ENCODE results near the gene SSX2IP. TPM values are rescaled to one million over a fixed set of nuclear protein-coding genes. Genes with fewer than 3 reads are reported as not detected.

The SSX2IP gene
- total and polyA plus RNA-seq, 9 of the 15 experiments (the other 6 are each of a cell fraction or from before 2014, with no cell fraction given) = 20.6 to 96.7 (median 61.7) TPM

DNA sequence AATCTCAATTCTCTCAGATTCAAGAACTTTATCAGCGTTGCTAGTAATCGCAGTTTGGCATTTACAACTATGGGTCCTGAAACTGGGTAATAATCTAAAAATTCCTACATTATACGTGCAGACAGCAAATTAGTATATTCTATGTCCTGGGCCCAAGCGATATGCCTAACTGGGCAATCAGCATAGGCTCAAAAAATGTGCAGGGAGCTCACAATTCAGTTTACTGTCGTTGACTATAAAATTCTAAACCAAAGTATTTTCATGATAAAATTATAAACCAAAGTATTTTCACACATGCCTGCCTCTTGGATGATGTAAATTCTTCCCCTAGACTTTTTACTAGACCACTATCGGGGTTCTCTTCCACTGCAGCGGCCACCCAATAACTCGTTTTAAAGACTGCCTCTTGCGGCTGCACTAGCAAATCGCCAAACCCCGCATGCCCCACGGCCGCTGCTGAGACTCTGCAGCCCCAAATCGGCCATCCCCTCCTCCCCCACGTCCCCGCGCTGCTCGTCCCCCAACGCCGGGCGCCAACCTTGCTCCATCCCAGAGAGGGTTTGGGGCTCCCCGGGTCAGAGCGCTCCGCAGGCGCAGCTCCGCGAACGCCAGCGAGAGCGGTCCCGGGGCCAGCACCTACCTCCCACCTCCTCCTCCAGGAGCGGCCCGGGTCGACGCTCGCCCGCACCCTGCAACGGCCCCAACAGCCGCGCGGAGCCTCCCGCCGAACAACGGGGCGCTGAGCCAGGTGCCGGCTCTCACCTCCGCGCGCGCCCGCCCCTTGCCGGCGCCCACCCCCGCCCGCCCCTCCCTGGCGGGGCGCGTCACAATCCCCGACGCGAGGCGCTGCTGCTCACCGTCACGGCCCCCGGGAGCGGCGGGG lies 506 bp downstream of the SSX2IP start (continued):
- peak; percentile 97 for TF ChIP-seq CREB1 (IDR thresholded peaks at IDR 0.05)
- TF ChIP-seq CREB1 (CRISPR knock-in tag; IDR thresholded peaks at IDR 0.05) = peak; percentile 90
- peak; percentile 35; the same call in 1 of the 2 replicates for TF ChIP-seq ARID1B (IDR thresholded peaks at IDR 0.05)
- TF ChIP-seq BMI1 (IDR thresholded peaks at IDR 0.05; ENCODE audit: low read length) = no peak
- no peak for TF ChIP-seq EWSR1 (IDR thresholded peaks at IDR 0.05; ENCODE audit: borderline replicate concordance, low read depth, partially characterized antibody)
- TF ChIP-seq YY1 (IDR thresholded peaks at IDR 0.05; ENCODE audit: borderline replicate concordance in 1 of 3, control insufficient read depth in 1 of 3, extremely low read depth in 1 of 3, insufficient read depth in 3 of 3, insufficient read length in 1 of 3, insufficient replicate concordance in 2 of 3, low read depth in 1 of 3, low read length in 2 of 3) = peak in 1 of 3 experiments; percentile 19
- peak; percentile 64 for TF ChIP-seq POLR2B (IDR thresholded peaks at IDR 0.05; ENCODE audit: low read depth, partially characterized antibody)
- TF ChIP-seq HMGN3 (IDR thresholded peaks at IDR 0.05; ENCODE audit: borderline replicate concordance, extremely low read depth, insufficient read length, low read depth, low read length) = no peak
- TF ChIP-seq RBM39 (optimal IDR thresholded peaks at IDR 0.05; ENCODE audit: low read depth, low read length) = no peak
- peak in 1 of 2 experiments; percentile 45; a peak in 1 of 4 replicates for TF ChIP-seq NONO (IDR thresholded peaks at IDR 0.05; ENCODE audit: low read depth in 2 of 2, low read length in 1 of 2)
- no peak for TF ChIP-seq FOXA1 (IDR thresholded peaks at IDR 0.05; ENCODE audit: borderline replicate concordance)
- no peak for TF ChIP-seq ZNF778 (CRISPR knock-in tag; IDR thresholded peaks at IDR 0.05)
- TF ChIP-seq LARP7 (IDR thresholded peaks at IDR 0.05) = 0 out of 2 replicates have a peak, but pooled peaks have one; percentile 24
- TF ChIP-seq HMG20B (CRISPR knock-in tag; IDR thresholded peaks at IDR 0.05) = no peak
- no peak for TF ChIP-seq CBX5 (IDR thresholded peaks at IDR 0.05; ENCODE audit: borderline replicate concordance, low read depth)
- no peak for TF ChIP-seq ZNF280B (CRISPR knock-in tag; IDR thresholded peaks at IDR 0.05)
- no peak for TF ChIP-seq HBP1 (CRISPR knock-in tag; IDR thresholded peaks at IDR 0.05)
- no peak for TF ChIP-seq YBX1 (IDR thresholded peaks at IDR 0.05)
- no peak for TF ChIP-seq ZNF41 (CRISPR knock-in tag; conservative IDR thresholded peaks at IDR 0.05)
- TF ChIP-seq CC2D1A (IDR thresholded peaks at IDR 0.05) = no peak
- TF ChIP-seq ZBTB11 (CRISPR knock-in tag; IDR thresholded peaks at IDR 0.05) = 0 out of 6 replicates have a peak, but pooled peaks of 1 of the 3 experiments have one; percentile 13

Data from K562 (cell line).